ENCODE data around the gene GJA8.
"Not testable (repeated sequence)": the region's sequence is repeated elsewhere in the genome, so short reads cannot be mapped to it uniquely, and the experiment has no call there.

The GJA8 gene

GRCh38 chr1:147902253-147902845 lies at the start of gene GJA8:
TSS of gene GJA8 (plus strand) at chr1:147902795. CDS start at chr1:147907956, 5,161 bp downstream.
- no peak for DNase-seq (ENCODE audit: low read depth in 2 of 2)

- no peak for DNase-seq (ENCODE audit: low read depth in 2 of 2)
These were observed 49.2 kb upstream of the GJA8 start for GRCh38 chr1:147853391-147853790.

- DNase-seq (ENCODE audit: low read depth in 2 of 2): not testable (repeated sequence)
These were observed 47.6 kb upstream of the GJA8 start for GRCh38 chr1:147854989-147855388.

GRCh38 chr1:147855996-147856395 lies 46.6 kb upstream of the GJA8 start:
- not testable (repeated sequence) for DNase-seq (ENCODE audit: low read depth in 2 of 2)

- DNase-seq (ENCODE audit: low read depth in 2 of 2): not testable (repeated sequence)
These were observed 35.4 kb upstream of the GJA8 start for GRCh38 chr1:147867204-147867603.

GRCh38 chr1:147878022-147878421 lies 24.6 kb upstream of the GJA8 start:
- no peak for DNase-seq (ENCODE audit: low read depth in 2 of 2)

GRCh38 chr1:147879911-147880310 lies 22.7 kb upstream of the GJA8 start:
- DNase-seq (ENCODE audit: low read depth in 2 of 2): no peak

- no peak for DNase-seq (ENCODE audit: low read depth in 2 of 2)
These were observed 20.1 kb upstream of the GJA8 start for GRCh38 chr1:147882535-147882934.

GRCh38 chr1:147890177-147890790 lies 12.3 kb upstream of the GJA8 start:
- peak; percentile 46 to 63 for DNase-seq (ENCODE audit: low read depth in 2 of 2)

GRCh38 chr1:147891088-147891487 lies 11.5 kb upstream of the GJA8 start:
- no peak for DNase-seq (ENCODE audit: low read depth in 2 of 2)

GRCh38 chr1:147892216-147892615 lies 10.4 kb upstream of the GJA8 start:
- no peak for DNase-seq (ENCODE audit: low read depth in 2 of 2)

- no peak for DNase-seq (ENCODE audit: low read depth in 2 of 2)
These were observed 9.8 kb upstream of the GJA8 start for GRCh38 chr1:147892731-147893214.

- DNase-seq (ENCODE audit: low read depth in 2 of 2): no peak
These were observed 7.5 kb upstream of the GJA8 start for GRCh38 chr1:147895123-147895522.

- no peak for DNase-seq (ENCODE audit: low read depth in 2 of 2)
These were observed 5.4 kb upstream of the GJA8 start for GRCh38 chr1:147897029-147897752.

- no peak for DNase-seq (ENCODE audit: low read depth in 2 of 2)
These were observed 4.8 kb upstream of the GJA8 start for GRCh38 chr1:147897789-147898188.

- no peak for DNase-seq (ENCODE audit: low read depth in 2 of 2)
These were observed 2.1 kb downstream of the GJA8 start for GRCh38 chr1:147904726-147905125.

- DNase-seq (ENCODE audit: low read depth in 2 of 2): no peak
These were observed 5.4 kb downstream of the GJA8 start for GRCh38 chr1:147907786-147908509.

- no peak for DNase-seq (ENCODE audit: low read depth in 2 of 2)
These were observed 10.0 kb downstream of the GJA8 start for GRCh38 chr1:147912553-147912952.

GRCh38 chr1:147913362-147913942 lies 10.9 kb downstream of the GJA8 start:
- DNase-seq (ENCODE audit: low read depth in 2 of 2): no peak

- DNase-seq (ENCODE audit: low read depth in 2 of 2): no peak
These were observed 17.3 kb downstream of the GJA8 start for GRCh38 chr1:147919896-147920295.

- DNase-seq (ENCODE audit: low read depth in 2 of 2): no peak
These were observed 22.2 kb downstream of the GJA8 start for GRCh38 chr1:147924813-147925212.

- DNase-seq (ENCODE audit: low read depth in 2 of 2): not testable (repeated sequence)
These were observed 24.6 kb downstream of the GJA8 start for GRCh38 chr1:147927215-147927614.

Data from activated CD4-positive, alpha-beta T cell treated with anti-CD3 and anti-CD28 coated beads for 24 hours (primary cell).